IMR-90 (cell line): ENCODE results near the gene IL36G. TPM values are rescaled to one million over a fixed set of nuclear protein-coding genes. Genes with fewer than 3 reads are reported as not detected.

Source experiments
- ATAC-seq: fragments of 200-7000 bp; cut with Tn5 transposase; 2 replicates; pipeline ENCODE4 v1.9.1; 2020; ENCODE audit warnings: low read depth, mild to moderate bottlenecking, moderate library complexity
- BruUV-seq: library from RNA; stranded (reverse); fragments of 400-500 nt; replicated peaks from 2 replicates; lab custom pipeline; 2021; lab: Mats Ljungman, UMichigan
- CTCF ChIA-PET: fragments of 300-600 bp; formaldehyde crosslinking; extraction: SDS; loops from one replicate; lab custom pipeline; 2021; ENCODE audit warnings: antibody characterized with exemption; lab: Yijun Ruan, JAX
- POLR2A ChIA-PET: fragments of 300-600 bp; sonication (Branson Sonifier 250); formaldehyde crosslinking; loops from one replicate; lab custom pipeline; 2022; ENCODE audit warnings: antibody characterized with exemption; ENCODE audit not compliant: unreplicated experiment; lab: Charles Lee
- DNase-seq: peaks from one replicate; pipeline ENCODE4 v3.0.0; 2013
- H2AFZ ChIP-seq: replicated peaks from 2 replicates; pipeline ENCODE3; 2013; ENCODE audit warnings: low read length, mild to moderate bottlenecking; ENCODE audit not compliant: poor library complexity
- H2AK5ac ChIP-seq: 2 replicates; pipeline ENCODE4 v1.6.1; 2013; ENCODE audit warnings: low read depth, low read length, inconsistent platforms
- H2AK9ac ChIP-seq: replicated peaks from 2 replicates; pipeline ENCODE3; 2013; ENCODE audit warnings: mild to moderate bottlenecking, low read depth, low read length, moderate library complexity; ENCODE audit not compliant: poor library complexity
- H2BK120ac ChIP-seq: 2 replicates; pipeline ENCODE4 v1.6.1; 2013; ENCODE audit warnings: low read depth, low read length, inconsistent platforms
- H2BK15ac ChIP-seq: 3 replicates; pipeline ENCODE4 v1.6.1; 2013; ENCODE audit warnings: low read depth, low read length, inconsistent platforms
- H2BK20ac ChIP-seq: 2 replicates; pipeline ENCODE4 v1.6.1; 2013; ENCODE audit warnings: low read depth, mild to moderate bottlenecking, inconsistent platforms, low read length, moderate library complexity
- H2BK5ac ChIP-seq: 2 replicates; pipeline ENCODE4 v1.6.1; 2013; ENCODE audit warnings: mild to moderate bottlenecking, low read depth, low read length, inconsistent platforms; ENCODE audit not compliant: poor library complexity, severe bottlenecking
- H3K14ac ChIP-seq: replicated peaks from 2 replicates; pipeline ENCODE4 v1.6.1; 2013; ENCODE audit warnings: low read depth, low read length, inconsistent platforms
- H3K18ac ChIP-seq: 2 replicates; pipeline ENCODE4 v1.6.1; 2013; ENCODE audit warnings: low read depth, low read length, control low read depth
- H3K23ac ChIP-seq: 2 replicates; pipeline ENCODE4 v1.6.1; 2013; ENCODE audit warnings: low read depth, low read length, inconsistent platforms
- H3K27ac ChIP-seq: 2 replicates; pipeline ENCODE4 v1.5.1; 2013; ENCODE audit warnings: mild to moderate bottlenecking, control low read depth, low read length; ENCODE audit not compliant: insufficient read depth
- H3K27me3 ChIP-seq: 2 replicates; pipeline ENCODE4 v1.6.1; 2013; ENCODE audit warnings: low read length; ENCODE audit not compliant: control insufficient read depth, insufficient read depth
- H3K36me3 ChIP-seq: 2 replicates; pipeline ENCODE4 v1.6.1; 2013; ENCODE audit warnings: low read length, mixed read lengths; ENCODE audit not compliant: control insufficient read depth, insufficient read depth
- H3K4ac ChIP-seq: 2 replicates; pipeline ENCODE4 v1.6.1; 2013; ENCODE audit warnings: low read depth, low read length, inconsistent platforms
- H3K4me1 ChIP-seq: 2 replicates; pipeline ENCODE4 v1.6.1; 2013; ENCODE audit warnings: low read length, mixed read lengths; ENCODE audit not compliant: control insufficient read depth, insufficient read depth
- H3K4me2 ChIP-seq: 2 replicates; pipeline ENCODE4 v1.6.1; 2013; ENCODE audit warnings: low read depth, mild to moderate bottlenecking, control low read depth, low read length, moderate library complexity
- H3K4me3 ChIP-seq: 2 replicates; pipeline ENCODE4 v1.5.1; 2013; ENCODE audit warnings: low read depth, mild to moderate bottlenecking, control low read depth, low read length, moderate library complexity; ENCODE audit not compliant: insufficient read depth
- H3K56ac ChIP-seq: 2 replicates; pipeline ENCODE4 v1.6.1; 2013; ENCODE audit warnings: low read length, inconsistent platforms; ENCODE audit not compliant: insufficient read depth; ENCODE audit errors: extremely low read depth
- H3K79me1 ChIP-seq, 2 experiments: 2 replicates each; pipeline ENCODE4 v1.6.1; 2013; ENCODE audit warnings: low read length in 2 of 2, inconsistent platforms in 1 of 2, low read depth in 1 of 2
- H3K9ac ChIP-seq: 2 replicates; pipeline ENCODE4 v1.6.1; 2013; ENCODE audit warnings: low read depth, low read length, control low read depth
- H3K9me1 ChIP-seq: 2 replicates; pipeline ENCODE4 v1.6.1; 2013; ENCODE audit warnings: low read length, inconsistent platforms; ENCODE audit not compliant: insufficient read depth
- H3K9me3 ChIP-seq: 2 replicates; pipeline ENCODE4 v1.6.1; 2013; ENCODE audit warnings: low read length; ENCODE audit not compliant: control insufficient read depth, insufficient read depth
- H4K20me1 ChIP-seq: 2 replicates; pipeline ENCODE4 v1.6.1; 2013; ENCODE audit warnings: low read length, inconsistent platforms; ENCODE audit not compliant: insufficient read depth
- H4K5ac ChIP-seq: 2 replicates; pipeline ENCODE4 v1.6.1; 2013; ENCODE audit warnings: mild to moderate bottlenecking, low read depth, low read length, control low read depth
- H4K8ac ChIP-seq, 2 experiments: 2 replicates each; pipeline ENCODE4 v1.6.1; 2013; ENCODE audit warnings: low read depth in 2 of 2, low read length in 2 of 2, control low read depth in 1 of 2, inconsistent platforms in 1 of 2
- H4K91ac ChIP-seq: 2 replicates; pipeline ENCODE4 v1.6.1; 2013; ENCODE audit warnings: low read depth, low read length, inconsistent platforms; ENCODE audit not compliant: insufficient read depth
- BHLHE40 ChIP-seq: fragments of 150-350 bp; IDR thresholded peaks from 2 replicates; pipeline ENCODE4 v1.6.1; 2016; ENCODE audit warnings: mild to moderate bottlenecking, low read depth, low read length
- CEBPB ChIP-seq: IDR thresholded peaks from 2 replicates; pipeline ENCODE4 v1.6.1; 2012; ENCODE audit warnings: low read depth, low read length, improper control_type of control experiment
- CHD1 ChIP-seq: IDR thresholded peaks from 2 replicates; pipeline ENCODE4 v1.6.1; 2012; ENCODE audit warnings: low read depth, low read length, improper control_type of control experiment
- CTCF ChIP-seq: conservative IDR thresholded peaks from 2 replicates; pipeline ENCODE4 v1.5.1; 2012; ENCODE audit warnings: mild to moderate bottlenecking, low read depth, low read length, improper control_type of control experiment
- MAFK ChIP-seq: IDR thresholded peaks from 2 replicates; pipeline ENCODE4 v1.6.1; 2012; ENCODE audit warnings: low read depth, low read length, improper control_type of control experiment
- MAZ ChIP-seq: IDR thresholded peaks from 2 replicates; pipeline ENCODE4 v1.6.1; 2012; ENCODE audit warnings: low read depth, mild to moderate bottlenecking, low read length, improper control_type of control experiment, moderate library complexity, borderline replicate concordance
- MXI1 ChIP-seq: IDR thresholded peaks from 2 replicates; pipeline ENCODE4 v1.6.1; 2012; ENCODE audit warnings: low read depth, mild to moderate bottlenecking, low read length, moderate library complexity, borderline replicate concordance
- NFE2L2 ChIP-seq: fragments of 150-350 bp; IDR thresholded peaks from 2 replicates; pipeline ENCODE4 v1.6.1; 2016; ENCODE audit warnings: low read depth, mild to moderate bottlenecking, low read length
- POLR2A ChIP-seq: IDR thresholded peaks from 2 replicates; pipeline ENCODE4 v1.6.1; 2012; ENCODE audit warnings: mild to moderate bottlenecking, low read depth, low read length
- RAD21 ChIP-seq: IDR thresholded peaks from 2 replicates; pipeline ENCODE4 v1.6.1; 2012; ENCODE audit warnings: low read length, improper control_type of control experiment
- RCOR1 ChIP-seq: IDR thresholded peaks from 2 replicates; pipeline ENCODE4 v1.6.1; 2012; ENCODE audit warnings: mild to moderate bottlenecking, low read length, improper control_type of control experiment; ENCODE audit not compliant: insufficient replicate concordance
- RFX5 ChIP-seq: IDR thresholded peaks from 2 replicates; pipeline ENCODE4 v1.8.0; 2012; ENCODE audit warnings: low read depth, mild to moderate bottlenecking, low read length, moderate library complexity
- SMC3 ChIP-seq: fragments of 150-350 bp; IDR thresholded peaks from 2 replicates; pipeline ENCODE4 v1.6.1; 2016; ENCODE audit warnings: low read depth, mild to moderate bottlenecking, antibody characterized with exemption, low read length, moderate library complexity
- USF2 ChIP-seq: fragments of 150-350 bp; IDR thresholded peaks from 2 replicates; pipeline ENCODE4 v1.6.1; 2017; ENCODE audit warnings: mild to moderate bottlenecking, antibody characterized with exemption, low read length, low read depth
- WGBS, 2 experiments: methylation state at CpG; one replicate each; pipeline versions ENCODE4 v1.1.5 to v1.1.7; 2013; ENCODE audit warnings: missing lambda C conversion rate in 2 of 2; ENCODE audit not compliant: insufficient read length in 1 of 2; ENCODE audit errors: extremely low coverage in 2 of 2; 5-methylcytosine and 5-hydroxymethylcytosine counted together
- dilution Hi-C: fragments of 300-500 bp; cut with HindIII; formaldehyde crosslinking; loops from one replicate; pipeline ENCODE4 v1.14.3; 2018; ENCODE audit warnings: low sequenced_read_pairs; ENCODE audit not compliant: unreplicated experiment
- in situ Hi-C: fragments of 300-500 bp; cut with MboI; formaldehyde crosslinking; loops from 3 replicates; pipeline ENCODE4 v1.14.3; 2019; ENCODE audit warnings: low sequenced_read_pairs, inconsistent platforms, mixed read lengths
- intact Hi-C: fragments of 100-400 bp; cut with micrococcal nuclease; formaldehyde crosslinking; loops from 2 replicates; pipeline ENCODE4 v1.10.0; 2022
- polyA plus RNA-seq, 3 experiments: library from polyadenylated mRNA; depleted of rRNA; stranded (reverse); fragments of >200 nt; gene quantifications; 2 replicates each; pipeline ENCODE4 v1.2.3, GENCODE V29; 2012; ENCODE audit warnings: low replicate concordance in 1 of 3
- total RNA-seq: library from RNA; depleted of rRNA; stranded (reverse); fragments of >200 nt; gene quantifications from 2 replicates; pipeline ENCODE4 v1.2.3, GENCODE V29; 2012
- TF ChIP-seq, protein P1 (sequence below): fragments of 150-350 bp; IDR thresholded peaks from 2 replicates; pipeline ENCODE4 v1.6.1; 2016; ENCODE audit warnings: low read depth, mild to moderate bottlenecking, low read length, moderate library complexity, borderline replicate concordance

The IL36G gene
- total and polyA plus RNA-seq, 2 of the 4 experiments (the other 2 are of a cell fraction) = not detected

- H2BK5ac ChIP-seq = no peak overlapping the region
- 11% methylated on average over 3 of the region's 6 CpGs; no CpG with 5 or more reads in 1 of the 2 experiments for WGBS, 2 experiments
- no peak overlapping the region for H4K8ac ChIP-seq
- dilution Hi-C loops = no loop called here
- TF ChIP-seq CHD1 = no peak
- TF ChIP-seq CEBPB = no peak
- no peak for TF ChIP-seq MAZ
- TF ChIP-seq SMC3 = no peak
- no peak for TF ChIP-seq CTCF
- TF ChIP-seq RFX5 = no peak
- TF ChIP-seq MXI1 = no peak
- TF ChIP-seq POLR2A = no peak
- TF ChIP-seq NFE2L2 = no peak
- TF ChIP-seq RAD21 = no peak
- TF ChIP-seq BHLHE40 = no peak
- TF ChIP-seq, protein P1, sequence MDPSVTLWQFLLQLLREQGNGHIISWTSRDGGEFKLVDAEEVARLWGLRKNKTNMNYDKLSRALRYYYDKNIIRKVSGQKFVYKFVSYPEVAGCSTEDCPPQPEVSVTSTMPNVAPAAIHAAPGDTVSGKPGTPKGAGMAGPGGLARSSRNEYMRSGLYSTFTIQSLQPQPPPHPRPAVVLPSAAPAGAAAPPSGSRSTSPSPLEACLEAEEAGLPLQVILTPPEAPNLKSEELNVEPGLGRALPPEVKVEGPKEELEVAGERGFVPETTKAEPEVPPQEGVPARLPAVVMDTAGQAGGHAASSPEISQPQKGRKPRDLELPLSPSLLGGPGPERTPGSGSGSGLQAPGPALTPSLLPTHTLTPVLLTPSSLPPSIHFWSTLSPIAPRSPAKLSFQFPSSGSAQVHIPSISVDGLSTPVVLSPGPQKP = no peak
- no peak for TF ChIP-seq USF2
- TF ChIP-seq MAFK = no peak
- no peak for TF ChIP-seq RCOR1
- H4K20me1 ChIP-seq = no peaks in the 10 kb centered on the region
- no peak overlapping the region for H4K5ac ChIP-seq
- H3K36me3 ChIP-seq = no peaks in the 10 kb centered on the region
- no peak overlapping the region for H3K4ac ChIP-seq
- 0 out of 2 replicates have a peak, but pooled peaks cover 1% of the 10 kb centered on the region for H3K27me3 ChIP-seq
- no peaks in the 10 kb centered on the region for H3K79me1 ChIP-seq
- H2AK9ac ChIP-seq = no peak overlapping the region
- H3K9me1 ChIP-seq = no peaks in the 10 kb centered on the region
- DNase-seq (no peak), ATAC-seq (no peak)
- no peak overlapping the region for H3K9ac ChIP-seq
- H2BK20ac ChIP-seq = no peak overlapping the region
- H2BK15ac ChIP-seq = no peak overlapping the region
- no peak overlapping the region for H3K18ac ChIP-seq
- H2AK5ac ChIP-seq = no peak overlapping the region
- no peak overlapping the region for H3K4me3 ChIP-seq
- H2BK120ac ChIP-seq = no peak overlapping the region
- no peak overlapping the region for H3K23ac ChIP-seq
- H3K9me3 ChIP-seq = peaks cover 3% of the 10 kb centered on the region; the same call in 1 of the 2 replicates
- H3K4me1 ChIP-seq = no peaks in the 10 kb centered on the region
- H3K56ac ChIP-seq = no peak overlapping the region
- ChIA-PET POLR2A (no interaction called here), CTCF (no interaction called here)
- no peak overlapping the region for H3K4me2 ChIP-seq
- H3K14ac ChIP-seq = no peak overlapping the region
- no peak overlapping the region for H3K27ac ChIP-seq
- intact Hi-C loops = no loop called here
- H4K91ac ChIP-seq = no peak overlapping the region
- no TSS peak for BruUV-seq
- in situ Hi-C loops = no loop called here
- H2AFZ ChIP-seq = no peak overlapping the region
Measured at GRCh38 chr2:112996635-112997034, 18.8 kb downstream of the IL36G start.
